ENCODE data around the gene CAMK1G. TPM values are rescaled to one million over a fixed set of nuclear protein-coding genes. Genes with fewer than 3 reads are reported as not detected.

The CAMK1G gene
- total RNA-seq, result under 1 TPM in 1 of 2 donors, not detected in 1; 0.31 TPM
- long read RNA-seq, result 0 reads

DNA sequence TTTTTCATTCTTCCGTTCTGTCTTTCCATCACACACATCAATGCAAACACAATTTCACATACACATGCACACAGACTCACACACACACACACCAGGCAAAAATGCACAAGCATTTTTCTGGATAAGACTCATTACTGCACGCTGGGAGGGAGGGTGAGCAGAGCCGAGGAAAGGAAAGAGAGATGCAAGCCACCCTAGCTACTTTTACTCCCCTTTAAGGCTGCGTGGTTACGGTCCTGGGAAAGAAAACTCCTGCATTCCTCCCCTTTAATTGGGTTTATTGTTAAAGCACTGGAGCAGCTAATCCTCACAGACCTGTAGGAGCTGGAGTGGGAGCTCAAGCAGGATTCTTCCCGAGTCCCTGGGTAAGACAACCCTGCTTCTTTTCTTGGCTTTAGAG lies at the start of gene CAMK1G:
Gene CAMK1G (plus strand): TSS at position 307 of the 400 bp plus-strand sequence. CDS start 11,270 bp downstream, outside the sequence.
- ATAC-seq, result peak in 1 of 2 donors; percentile 36
- intact Hi-C loops (cut with DNase I), result no loop called here

DNA sequence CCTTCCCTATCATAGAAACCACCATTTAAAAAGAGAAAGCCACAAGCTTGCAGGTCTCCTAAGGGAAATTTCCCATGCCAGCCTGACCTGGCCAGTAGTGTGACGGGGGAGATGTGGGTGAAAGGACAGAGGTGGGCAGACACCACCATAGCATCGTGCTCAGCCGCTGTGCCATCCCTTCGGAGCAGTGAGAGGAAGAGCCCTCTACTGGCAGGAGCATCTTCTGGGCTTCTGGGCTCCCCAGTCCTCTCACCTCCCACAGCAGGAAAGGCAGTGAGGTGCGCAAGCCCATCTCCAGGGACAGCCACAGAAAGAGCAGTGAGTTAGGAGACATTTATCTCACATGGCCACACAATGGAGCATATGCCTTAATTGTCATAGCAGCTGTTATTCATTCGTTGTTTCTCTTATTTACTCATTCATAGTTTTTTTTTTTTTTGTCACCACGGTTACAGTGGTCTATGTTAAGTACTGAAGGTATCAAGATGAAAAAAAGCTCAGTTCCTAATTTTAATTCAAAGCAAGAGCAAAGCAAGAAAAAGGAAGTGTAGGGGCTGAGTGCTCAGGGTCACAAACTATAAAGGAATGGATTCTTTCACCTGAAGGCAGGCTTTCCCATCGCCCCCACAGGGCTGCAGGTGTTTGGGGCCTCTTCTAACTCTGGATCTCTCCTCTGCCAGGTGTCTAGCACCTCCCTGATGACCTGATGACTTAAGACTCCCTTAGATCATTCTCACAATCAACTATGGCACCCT lies 48.8 kb upstream of the CAMK1G start:
- ATAC-seq, result no peak
- no peak for DNase-seq
- intact Hi-C loops (cut with DNase I), result no loop called here

More for the DNA sequence above, at the start of gene CAMK1G:
- no peak for DNase-seq

DNA sequence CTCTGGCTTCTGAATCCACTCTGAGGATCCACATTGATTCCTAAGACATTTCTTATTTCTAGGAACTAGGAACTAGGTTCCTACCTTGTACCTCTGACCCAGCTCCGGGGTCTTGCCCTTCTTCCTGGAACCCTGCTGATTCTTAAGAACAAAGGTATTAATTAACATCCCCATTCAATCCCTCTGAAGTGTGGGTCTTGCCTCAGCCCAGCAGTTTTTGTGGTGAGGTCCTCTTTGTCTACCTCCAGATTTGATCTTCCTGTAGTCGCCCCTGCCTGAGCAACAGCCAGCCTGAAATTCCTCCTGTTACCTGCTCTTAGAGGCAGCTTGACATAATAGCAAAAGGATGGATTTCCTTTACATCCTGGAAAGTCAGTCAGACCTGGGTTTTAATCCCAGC lies 46.7 kb upstream of the CAMK1G start:
- intact Hi-C loops (cut with DNase I), result no loop called here
- DNase-seq (no peak), ATAC-seq (no peak)

DNA sequence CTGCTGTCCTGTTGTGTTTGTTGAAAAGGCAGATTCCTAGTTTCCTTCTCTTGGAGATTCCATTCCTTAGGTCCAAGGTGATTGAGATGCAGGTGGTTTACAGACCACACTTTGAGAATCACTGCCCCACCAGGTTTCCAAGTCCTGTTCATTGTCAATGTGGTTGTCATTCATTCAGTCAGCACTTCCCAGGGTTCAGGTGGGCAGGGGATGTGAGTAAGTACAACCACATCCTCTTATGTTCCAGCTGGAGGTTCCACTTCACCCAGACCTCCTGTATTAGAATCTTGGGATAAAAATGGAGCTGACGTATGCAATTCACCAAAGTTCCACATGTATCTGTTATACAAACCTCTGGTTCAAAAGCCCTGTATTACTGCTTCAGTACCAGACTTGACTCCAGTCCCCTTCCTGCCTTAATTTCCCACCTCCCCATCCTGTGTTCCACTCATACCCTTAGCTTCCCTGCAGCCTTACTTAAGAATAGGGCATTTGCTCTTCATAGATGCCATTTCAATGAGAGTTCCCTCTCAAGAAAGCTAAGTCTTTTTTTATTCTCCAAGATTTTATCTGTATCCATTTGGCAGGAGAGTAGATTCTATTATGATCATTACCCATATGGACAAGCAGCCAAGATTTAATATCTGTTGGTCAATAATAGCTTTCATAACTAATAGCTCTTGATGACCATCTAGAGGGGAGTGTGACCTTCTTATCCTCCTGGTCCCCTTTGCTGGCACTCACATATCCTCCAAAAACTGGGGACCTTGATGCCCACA lies 46.0 kb upstream of the CAMK1G start:
- ATAC-seq (no peak), DNase-seq (no peak)
- intact Hi-C loops (cut with DNase I), result no loop called here

DNA sequence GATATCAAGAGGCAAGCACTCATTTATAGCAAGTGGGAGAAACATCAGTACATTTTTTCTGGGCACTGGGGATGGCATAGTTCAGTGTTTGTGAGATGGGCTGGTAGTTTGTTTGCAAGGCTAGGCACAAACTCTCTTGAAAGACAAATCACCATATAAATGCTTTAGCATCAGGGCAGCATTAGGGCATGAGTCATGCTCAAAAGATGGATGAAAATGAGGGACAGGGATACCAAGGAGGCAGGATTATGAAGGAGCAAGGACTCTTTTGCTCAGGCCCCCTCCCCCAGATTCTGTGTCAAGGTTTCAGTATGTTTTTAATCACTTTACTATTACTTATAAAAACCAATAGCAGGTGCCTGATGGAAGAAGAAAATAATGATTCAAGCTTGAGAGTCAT lies 43.9 kb upstream of the CAMK1G start:
- DNase-seq, result no peak
- intact Hi-C loops (cut with DNase I), result no loop called here
- no peak for ATAC-seq

DNA sequence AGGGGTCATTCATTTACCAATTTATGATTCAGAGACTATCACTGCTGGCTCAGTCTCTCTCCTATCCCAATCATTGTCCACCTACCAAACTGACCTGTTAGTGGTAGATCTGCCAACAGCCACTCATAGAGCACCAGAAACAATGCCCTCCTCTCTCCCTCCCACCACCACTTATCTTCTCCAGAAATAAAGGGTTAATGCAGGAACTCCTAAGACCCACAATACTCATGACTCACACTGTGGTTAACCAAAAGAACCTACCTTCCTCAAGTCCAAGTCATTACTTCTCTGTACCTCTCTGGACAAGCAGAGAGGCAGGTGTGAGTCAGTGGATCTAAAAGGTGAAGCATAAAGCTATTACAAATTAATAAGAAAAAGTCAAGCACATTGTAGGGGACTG lies 40.9 kb upstream of the CAMK1G start:
- intact Hi-C loops (cut with DNase I), result no loop called here
- ATAC-seq (no peak), DNase-seq (no peak)

DNA sequence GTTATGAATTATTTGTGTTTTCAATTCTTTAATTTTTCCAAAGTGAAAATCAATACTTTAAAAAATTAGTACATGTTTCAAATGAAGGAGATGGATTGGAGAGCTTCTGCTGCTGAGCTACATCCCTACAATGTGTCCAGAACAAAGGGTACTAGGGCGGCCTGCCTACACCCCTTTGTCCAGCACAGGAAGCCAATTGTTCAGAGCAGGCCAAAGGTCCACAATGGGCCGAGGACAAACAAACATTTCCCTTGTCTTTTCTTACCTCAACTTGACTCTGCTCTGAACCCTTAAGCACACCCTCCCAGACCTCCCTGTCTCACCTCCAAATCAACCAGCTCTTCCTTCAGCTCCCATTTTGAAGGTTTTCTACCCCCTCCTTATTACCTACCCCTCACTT lies 39.4 kb upstream of the CAMK1G start:
- DNase-seq, result no peak
- intact Hi-C loops (cut with DNase I), result no loop called here
- no peak for ATAC-seq

DNA sequence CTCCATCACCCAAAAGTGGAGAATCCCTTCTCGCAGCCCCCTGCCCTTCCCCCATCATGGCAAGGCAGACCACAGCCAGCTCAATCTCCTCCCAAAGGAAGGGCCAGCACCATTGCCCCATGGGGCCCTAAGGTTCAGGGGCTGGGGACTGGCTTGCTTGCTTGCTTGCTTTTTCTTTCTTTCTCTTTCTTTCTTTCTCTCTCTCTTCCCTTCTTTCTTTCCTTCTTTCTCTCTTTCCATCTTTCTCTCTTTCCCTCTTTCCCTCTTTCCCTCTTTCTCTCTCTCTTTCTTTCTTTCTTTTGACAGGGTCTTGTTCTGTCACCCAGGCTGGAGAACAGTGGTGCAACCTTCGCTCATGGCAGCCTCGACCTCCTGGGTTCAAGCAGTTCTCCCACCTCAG lies 38.1 kb upstream of the CAMK1G start:
- intact Hi-C loops (cut with DNase I), result no loop called here
- ATAC-seq (no peak), DNase-seq (no peak)

DNA sequence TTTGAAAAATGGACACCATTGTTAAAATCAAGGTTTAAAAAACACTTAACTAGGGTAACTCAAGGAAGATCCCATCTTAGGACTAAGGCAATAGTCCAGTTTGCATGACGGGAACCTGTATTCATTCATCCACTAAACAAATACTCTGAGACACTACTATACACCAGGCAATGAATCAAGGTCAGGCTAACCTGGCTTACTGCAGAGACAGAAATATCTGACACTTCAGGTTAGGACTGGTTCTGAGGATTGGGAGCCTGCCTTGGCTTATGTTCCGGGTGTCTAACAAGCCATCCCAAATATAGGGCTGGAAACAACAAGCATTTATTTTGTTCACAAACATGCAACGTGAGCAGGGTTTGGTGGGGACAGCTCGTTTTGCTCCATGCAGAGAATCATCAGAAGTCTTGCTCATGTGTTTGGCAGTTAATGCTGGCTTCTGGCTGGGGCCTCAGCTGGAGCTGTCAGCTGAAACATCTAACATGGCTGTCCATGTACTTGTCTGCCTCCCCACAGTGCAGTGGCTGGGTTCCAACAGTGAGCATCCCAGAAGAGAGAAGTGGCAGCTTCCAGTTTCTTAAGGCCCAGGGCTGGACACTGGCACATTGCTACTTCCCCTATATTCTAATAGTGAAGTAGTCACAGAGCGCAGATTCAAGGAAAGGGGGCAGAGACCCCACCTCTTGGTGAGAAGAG lies 37.0 kb upstream of the CAMK1G start:
- intact Hi-C loops (cut with DNase I), result no loop called here
- DNase-seq (no peak), ATAC-seq (no peak)

DNA sequence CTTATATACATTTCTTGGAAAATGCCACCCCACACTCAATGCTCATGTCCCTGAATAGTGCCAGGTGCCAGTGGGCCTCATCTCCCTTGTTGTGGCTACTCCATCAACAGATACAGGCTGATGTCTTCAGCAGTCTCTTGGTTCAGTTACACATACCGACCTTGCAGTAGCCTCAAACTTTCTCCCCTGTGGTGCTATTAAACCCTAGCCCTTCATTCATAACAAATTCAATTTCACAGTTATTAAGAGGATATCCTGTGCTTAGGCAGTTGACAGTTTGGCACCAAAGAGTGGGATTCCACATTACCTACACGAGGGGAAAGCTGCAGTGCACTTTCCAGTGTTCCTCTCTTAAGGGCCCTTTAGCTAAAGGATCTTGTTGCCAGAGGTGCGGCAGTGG lies 35.9 kb upstream of the CAMK1G start:
- DNase-seq (no peak), ATAC-seq (no peak)
- intact Hi-C loops (cut with DNase I), result no loop called here

DNA sequence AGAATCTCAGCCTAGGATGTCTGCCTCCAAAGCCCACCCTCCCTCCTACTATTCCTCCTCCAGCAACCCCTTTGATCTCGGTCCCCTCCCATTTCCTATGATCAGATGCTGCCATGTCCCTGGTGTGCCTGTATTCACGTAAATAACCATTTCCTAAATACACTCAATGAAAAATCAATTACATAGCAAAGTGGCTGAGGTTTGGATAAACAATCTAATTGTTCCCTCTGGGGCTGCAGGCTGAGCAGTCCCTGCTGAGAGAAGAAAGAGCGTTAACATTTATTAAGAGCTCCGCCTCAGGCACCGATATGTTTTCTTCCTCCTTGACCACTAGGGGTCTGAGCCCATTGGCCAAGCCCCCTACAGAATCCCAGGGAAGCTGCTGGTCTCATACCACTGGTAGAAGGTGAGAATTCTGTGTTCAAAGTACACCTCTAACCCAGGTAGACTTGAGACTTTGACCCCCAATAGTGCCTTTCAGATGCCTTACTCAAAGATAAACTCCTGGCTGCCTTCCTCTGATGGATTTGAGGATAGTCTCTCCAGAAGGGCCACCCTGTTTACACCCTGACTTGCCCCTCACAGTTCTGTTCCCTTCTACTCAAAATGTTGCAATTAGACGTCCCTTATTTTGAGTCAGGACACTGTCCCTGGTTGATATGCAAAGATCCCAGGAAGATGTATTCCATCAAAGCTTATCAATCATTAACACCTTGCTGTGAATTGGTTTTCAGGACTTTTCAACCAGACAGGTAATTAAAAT lies 33.9 kb upstream of the CAMK1G start:
- DNase-seq (no peak), ATAC-seq (no peak)
- intact Hi-C loops (cut with DNase I), result no loop called here

DNA sequence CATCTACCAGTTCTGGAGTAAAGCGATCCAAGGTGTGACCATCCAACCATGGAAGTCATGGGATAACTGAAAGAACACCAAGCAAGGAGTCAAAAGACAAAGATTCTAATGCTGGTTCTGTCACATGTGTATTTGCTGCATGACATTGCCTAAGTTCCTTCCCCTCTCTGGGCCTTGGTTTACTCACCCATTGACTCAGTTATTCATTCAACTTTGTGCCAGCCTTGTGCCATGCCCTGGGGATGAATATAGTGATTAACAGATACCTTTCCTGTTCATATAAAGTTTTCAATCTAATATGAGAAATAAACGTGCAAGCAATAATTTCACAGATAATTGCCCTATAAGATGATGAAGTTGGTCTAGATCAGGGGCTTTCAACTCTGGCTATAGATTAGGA lies 33.0 kb upstream of the CAMK1G start:
- ATAC-seq (no peak), DNase-seq (no peak)

DNA sequence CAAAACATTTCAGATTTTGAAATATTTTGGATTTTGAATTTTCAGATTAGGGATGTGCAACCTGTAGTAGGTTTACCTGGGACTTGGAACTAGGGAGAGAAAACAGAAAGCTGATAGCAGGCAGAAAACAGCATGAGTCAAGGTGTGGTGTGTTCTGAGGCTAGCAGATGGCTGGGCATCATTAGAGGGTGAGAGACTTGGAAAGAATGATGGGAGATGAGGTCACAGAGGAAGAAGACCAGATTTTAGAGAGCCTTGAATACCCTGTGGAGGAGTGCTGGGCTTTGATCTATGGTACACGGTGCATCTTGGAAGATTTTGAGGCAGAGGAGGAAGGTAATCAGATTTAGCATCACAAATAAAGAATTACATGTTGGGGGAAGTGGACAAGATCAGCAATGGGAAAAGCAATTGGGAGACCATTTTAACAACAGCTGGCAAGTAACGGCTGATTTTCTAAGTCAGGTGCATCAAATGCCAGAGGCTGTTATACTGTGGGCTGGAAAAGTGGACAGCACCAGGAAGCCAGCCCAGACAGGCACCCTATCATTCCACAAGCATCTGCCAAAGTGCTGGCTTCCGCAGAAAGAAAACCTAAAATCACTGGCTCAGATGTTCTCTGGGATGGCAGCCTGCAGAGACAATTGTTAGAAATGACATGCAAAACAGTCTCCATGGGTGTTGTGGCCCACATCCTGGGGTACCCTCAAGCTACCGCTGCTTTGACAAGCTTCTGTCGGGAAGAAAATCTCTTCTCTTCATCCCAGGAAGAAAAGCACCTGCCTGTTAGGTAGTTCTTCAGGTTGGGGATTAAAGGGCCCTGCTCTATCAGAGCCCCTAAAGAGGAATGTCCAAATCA lies 30.9 kb upstream of the CAMK1G start:
- DNase-seq (no peak), ATAC-seq (no peak)
- intact Hi-C loops (cut with DNase I), result no loop called here

More for the DNA sequence above, 33.0 kb upstream of the CAMK1G start:
- intact Hi-C loops (cut with DNase I), result no loop called here

DNA sequence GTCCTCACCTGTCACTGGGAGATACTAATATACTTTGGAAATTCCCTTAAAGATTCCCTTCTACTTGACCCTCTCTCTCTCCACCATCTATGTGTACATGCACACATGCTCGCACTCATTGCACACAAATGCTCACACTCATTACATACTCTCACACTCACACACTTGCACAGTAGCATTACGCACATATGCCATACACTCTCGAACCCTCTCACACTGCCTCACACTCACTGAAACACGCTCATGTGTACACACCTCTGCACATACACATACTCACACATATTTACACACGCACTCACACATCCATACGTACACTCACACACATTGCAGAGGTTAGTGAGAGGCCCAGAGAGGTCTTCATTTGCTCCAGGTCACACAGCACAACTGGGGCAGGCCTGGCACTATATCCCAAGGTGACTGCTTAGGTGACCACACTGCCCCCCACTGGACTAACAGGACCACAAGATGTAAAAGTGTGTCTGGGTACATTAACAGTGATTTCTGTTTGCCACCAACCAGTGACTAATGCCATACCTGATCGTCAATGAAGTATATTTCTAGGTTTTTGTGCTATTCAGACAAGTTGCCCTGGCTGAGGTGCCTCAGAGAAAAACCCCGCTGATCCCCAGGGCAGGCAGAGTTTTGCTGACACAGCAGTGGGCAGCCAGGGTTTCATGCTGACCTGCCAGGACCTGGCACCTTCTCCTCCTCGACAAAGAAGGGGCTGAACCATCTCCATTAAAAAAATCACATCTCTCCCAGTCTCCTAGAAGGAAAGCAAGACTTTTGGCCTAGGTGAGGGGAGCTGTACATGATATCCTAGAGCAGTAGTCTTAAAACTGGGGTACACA lies 28.5 kb upstream of the CAMK1G start:
- no peak for DNase-seq
- intact Hi-C loops (cut with DNase I), result no loop called here
- ATAC-seq, result no peak

DNA sequence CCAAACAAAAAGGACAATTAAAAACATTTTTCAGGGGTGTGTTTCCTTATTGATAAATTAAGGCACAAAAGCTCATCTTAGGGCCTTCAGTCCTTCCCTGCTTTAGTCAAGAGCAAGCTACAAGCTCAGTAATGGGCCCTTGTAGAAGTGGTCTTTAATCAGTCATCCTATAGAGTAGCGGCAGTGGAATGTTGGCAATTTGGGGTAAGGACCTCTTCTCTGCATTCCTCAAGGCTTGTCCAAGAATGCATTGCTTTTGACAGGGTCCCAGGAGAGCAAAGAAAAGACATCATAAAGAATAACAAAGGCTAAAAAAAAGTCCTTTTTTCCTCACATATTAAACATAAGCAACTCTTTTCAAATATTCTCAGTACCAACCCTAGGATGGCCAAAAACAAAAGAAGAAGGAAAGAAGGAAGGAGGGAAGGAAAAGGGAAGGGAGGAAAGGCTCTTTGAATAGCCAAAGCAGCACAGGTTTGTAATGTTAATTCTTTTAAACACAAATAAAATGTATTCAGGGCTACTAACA lies 27.3 kb upstream of the CAMK1G start:
- intact Hi-C loops (cut with DNase I), result no loop called here
- ATAC-seq, result no peak
- no peak for DNase-seq

DNA sequence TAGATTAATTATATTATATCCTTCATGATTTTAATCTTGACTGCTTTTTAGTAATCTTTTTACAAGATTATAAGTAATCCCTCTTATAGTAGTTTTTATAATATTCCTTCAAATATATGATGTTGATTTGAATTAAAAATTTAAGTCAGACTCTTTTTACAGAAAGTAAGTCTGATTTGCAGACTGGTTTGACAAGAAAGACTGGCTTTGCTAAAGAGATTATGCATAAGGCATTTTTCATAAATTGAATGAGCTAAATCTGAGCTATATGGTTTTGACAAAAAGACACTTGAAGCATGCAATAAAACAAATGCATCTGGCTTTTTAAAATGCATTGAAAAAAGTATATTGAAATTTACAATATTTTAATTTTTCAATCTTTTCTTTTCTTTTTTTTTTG lies 26.3 kb upstream of the CAMK1G start:
- DNase-seq (no peak), ATAC-seq (no peak)
- intact Hi-C loops (cut with DNase I), result no loop called here

DNA sequence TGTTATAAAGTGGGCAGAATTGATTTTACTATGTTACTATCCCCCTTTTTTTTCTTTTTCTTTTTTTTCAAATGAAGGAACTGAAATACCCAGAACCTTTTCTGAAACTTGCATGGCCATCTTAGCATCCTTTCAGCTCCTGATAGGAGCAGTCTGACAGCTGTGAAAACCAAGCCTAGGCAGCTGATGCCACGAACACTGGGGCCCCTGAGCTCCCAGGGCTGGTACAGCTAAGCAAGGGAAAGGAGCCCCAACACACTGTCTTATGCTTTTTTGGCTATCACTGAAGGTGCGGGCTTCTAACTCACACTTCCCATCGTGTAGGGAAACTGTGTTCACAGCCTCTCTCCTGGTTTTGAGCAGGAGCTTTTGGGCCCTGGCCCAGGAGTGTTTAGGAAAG lies 23.0 kb upstream of the CAMK1G start:
- DNase-seq (no peak), ATAC-seq (no peak)
- intact Hi-C loops (cut with DNase I), result no loop called here

All from left cardiac atrium (tissue), 4 donors.